ENCODE results near the gene ABLIM1. TPM values are rescaled to one million over a fixed set of nuclear protein-coding genes. Genes with fewer than 3 reads are reported as not detected.

ABLIM1 gene
- total RNA-seq, 2 donors from 2014 or later = 359 to 404 TPM

- Histone ChIP-seq H3K27me3 (no peaks in the 10 kb centered on the region), H3K9me3 (no peaks in the 10 kb centered on the region), H3K4me3 (no peak overlapping the region), H3K4me1 (peaks cover 0 to 93% of the 10 kb centered on the region in 2 donors), H3K36me3 (peaks cover 8% of the 10 kb centered on the region), H3K27ac (peak overlapping the region; percentile 33 to 77)
- TF ChIP-seq, protein P1, sequence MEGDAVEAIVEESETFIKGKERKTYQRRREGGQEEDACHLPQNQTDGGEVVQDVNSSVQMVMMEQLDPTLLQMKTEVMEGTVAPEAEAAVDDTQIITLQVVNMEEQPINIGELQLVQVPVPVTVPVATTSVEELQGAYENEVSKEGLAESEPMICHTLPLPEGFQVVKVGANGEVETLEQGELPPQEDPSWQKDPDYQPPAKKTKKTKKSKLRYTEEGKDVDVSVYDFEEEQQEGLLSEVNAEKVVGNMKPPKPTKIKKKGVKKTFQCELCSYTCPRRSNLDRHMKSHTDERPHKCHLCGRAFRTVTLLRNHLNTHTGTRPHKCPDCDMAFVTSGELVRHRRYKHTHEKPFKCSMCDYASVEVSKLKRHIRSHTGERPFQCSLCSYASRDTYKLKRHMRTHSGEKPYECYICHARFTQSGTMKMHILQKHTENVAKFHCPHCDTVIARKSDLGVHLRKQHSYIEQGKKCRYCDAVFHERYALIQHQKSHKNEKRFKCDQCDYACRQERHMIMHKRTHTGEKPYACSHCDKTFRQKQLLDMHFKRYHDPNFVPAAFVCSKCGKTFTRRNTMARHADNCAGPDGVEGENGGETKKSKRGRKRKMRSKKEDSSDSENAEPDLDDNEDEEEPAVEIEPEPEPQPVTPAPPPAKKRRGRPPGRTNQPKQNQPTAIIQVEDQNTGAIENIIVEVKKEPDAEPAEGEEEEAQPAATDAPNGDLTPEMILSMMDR (IDR thresholded peaks at IDR 0.05) = no peak
- no peak for DNase-seq (ENCODE audit: low spot score)
Measured at GRCh38 chr10:114624422-114624821, 33.7 kb downstream of the ABLIM1 start.

GRCh38 chr10:114623661-114624294 lies 34.3 kb downstream of the ABLIM1 start:
- H3K9me3 ChIP-seq = no peaks in the 10 kb centered on the region
- H3K36me3 ChIP-seq = peaks cover 8% of the 10 kb centered on the region
- no peak overlapping the region for H3K4me3 ChIP-seq
- no peaks in the 10 kb centered on the region for H3K27me3 ChIP-seq
- TF ChIP-seq, protein P1 (IDR thresholded peaks at IDR 0.05) = no peak
- peaks cover 0 to 94% of the 10 kb centered on the region in 2 donors for H3K4me1 ChIP-seq
- no peak for DNase-seq (ENCODE audit: low spot score)
- H3K27ac ChIP-seq = peak overlapping the region; percentile 33 to 77

- no peaks in the 10 kb centered on the region for H3K9me3 ChIP-seq
- H3K36me3 ChIP-seq = peaks cover 8% of the 10 kb centered on the region
- no peak overlapping the region for H3K4me3 ChIP-seq
- peaks cover 0 to 93% of the 10 kb centered on the region in 2 donors for H3K4me1 ChIP-seq
- no peaks in the 10 kb centered on the region for H3K27me3 ChIP-seq
- H3K27ac ChIP-seq = peak overlapping the region; percentile 33 to 77
- no peak for DNase-seq (ENCODE audit: low spot score)
- TF ChIP-seq, protein P1 (IDR thresholded peaks at IDR 0.05) = no peak
Measured at GRCh38 chr10:114623155-114623554, 34.9 kb downstream of the ABLIM1 start.

DNA sequence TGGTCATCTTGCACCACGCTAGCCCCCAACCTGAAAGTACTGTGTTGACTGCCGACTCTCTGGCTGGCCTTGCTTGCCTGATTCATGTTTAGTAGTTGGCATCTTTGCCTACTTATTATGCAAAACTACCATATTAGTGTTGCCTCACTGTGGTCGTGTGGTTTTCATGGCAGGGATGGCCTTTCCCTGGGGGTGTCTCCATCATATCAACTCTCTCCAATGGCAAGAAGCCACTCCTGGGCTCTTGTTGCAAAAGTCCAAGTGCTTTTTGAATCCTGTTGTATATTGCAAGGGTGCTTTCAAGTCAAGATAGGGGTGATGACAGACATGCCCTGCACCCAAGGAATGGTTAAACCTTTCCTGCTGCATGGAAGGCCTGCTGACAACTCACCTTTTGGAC lies 39.4 kb downstream of the ABLIM1 start:
- no peak for DNase-seq (ENCODE audit: low spot score)
- TF ChIP-seq, protein P1 (IDR thresholded peaks at IDR 0.05) = no peak
- Histone ChIP-seq H3K9me3 (no peaks in the 10 kb centered on the region), H3K4me3 (no peak overlapping the region), H3K27me3 (no peaks in the 10 kb centered on the region), H3K36me3 (no peaks in the 10 kb centered on the region), H3K4me1 (peaks cover 0 to 74% of the 10 kb centered on the region in 2 donors), H3K27ac (no peak overlapping the region)

- Histone ChIP-seq H3K27ac (peak overlapping the region in 1 of 2 donors; percentile 15), H3K4me1 (peaks cover 0 to 75% of the 10 kb centered on the region in 2 donors), H3K27me3 (no peaks in the 10 kb centered on the region), H3K4me3 (no peak overlapping the region), H3K36me3 (no peaks in the 10 kb centered on the region), H3K9me3 (no peaks in the 10 kb centered on the region)
- DNase-seq (ENCODE audit: low spot score) = no peak
- TF ChIP-seq, protein P1 (IDR thresholded peaks at IDR 0.05) = no peak
Measured at GRCh38 chr10:114616516-114616915, 41.6 kb downstream of the ABLIM1 start.

GRCh38 chr10:114616103-114616502 lies 42.0 kb downstream of the ABLIM1 start:
- Histone ChIP-seq H3K27ac (peak overlapping the region in 1 of 2 donors; percentile 15), H3K4me1 (peaks cover 0 to 79% of the 10 kb centered on the region in 2 donors), H3K9me3 (no peaks in the 10 kb centered on the region), H3K4me3 (no peak overlapping the region), H3K27me3 (no peaks in the 10 kb centered on the region), H3K36me3 (no peaks in the 10 kb centered on the region)
- DNase-seq (ENCODE audit: low spot score) = no peak
- TF ChIP-seq, protein P1 (IDR thresholded peaks at IDR 0.05) = no peak
